ENCODE results near the gene GPR25. TPM values are rescaled to one million over a fixed set of nuclear protein-coding genes. Genes with fewer than 3 reads are reported as not detected.

The GPR25 gene
- total RNA-seq, result 1 to 10 TPM in 1 of 7 donors, under 1 TPM in 4, not detected in 2; 0.50 to 3.6 (median 0.80) TPM
- polyA plus RNA-seq, result under 1 TPM; 0.09 to 0.38 (median 0.14) TPM
- long read RNA-seq, donor 1, result 0 reads
- long read RNA-seq, donor 2, result 0 reads

- TF ChIP-seq POLR2AphosphoS5 (IDR thresholded peaks at IDR 0.05) (no peak), CTCF (IDR thresholded peaks at IDR 0.05 in 8 of 11, conservative IDR thresholded peaks at IDR 0.05 in 3 of 11) (no peak), POLR2A (IDR thresholded peaks at IDR 0.05) (no peak)
- no peak within 1 kb of the TSS for H3K27ac ChIP-seq
- WGBS, 5 donors, result 71 to 89% (median 76%) methylated on average over 17 to 23 of the region's 23 CpGs
- DNase-seq, result no peak
- H3K27me3 ChIP-seq (replicated peaks in 1 of 7), result peaks cover 0 to 48% (median 33%) of the 10 kb centered on the region in 7 donors
- peaks cover 8 to 50% (median 24%) of the 10 kb centered on the region in 6 donors for H3K4me1 ChIP-seq
- H3K4me3 ChIP-seq, result peak within 1 kb of the TSS in 6 of 8 donors; percentile 17 to 60 (median 24)
- intact Hi-C loops (cut with DNase I; ENCODE audit: low total_unique reads), result no loop called here
- no peaks in the 10 kb centered on the region for H3K36me3 ChIP-seq
- no peaks in the 10 kb centered on the region for H3K9me3 ChIP-seq
These were observed at the start of gene GPR25 for GRCh38 chr1:200872446-200873115. TSS of gene GPR25 (plus strand) at chr1:200872981. CDS start at chr1:200873038, 57 bp downstream.

- Histone ChIP-seq H3K4me1 (peaks cover 0 to 6% (median 0%) of the 10 kb centered on the region in 6 donors), H3K4me3 (no peak overlapping the region), H3K27ac (no peak overlapping the region), H3K27me3 (replicated peaks in 1 of 7) (no peaks in the 10 kb centered on the region), H3K36me3 (no peaks in the 10 kb centered on the region), H3K9me3 (peaks cover 0 to under 1% (median 0%) of the 10 kb centered on the region in 8 donors)
- intact Hi-C loops (cut with DNase I; ENCODE audit: low total_unique reads), result no loop called here
- DNase-seq, result no peak
- WGBS, 5 donors, result 77 to 95% (median 91%) methylated on average over 2 of the region's 2 CpGs
- TF ChIP-seq POLR2A (IDR thresholded peaks at IDR 0.05) (no peak), POLR2AphosphoS5 (IDR thresholded peaks at IDR 0.05) (no peak), CTCF (IDR thresholded peaks at IDR 0.05 in 8 of 11, conservative IDR thresholded peaks at IDR 0.05 in 3 of 11) (no peak)
These were observed 41.7 kb upstream of the GPR25 start for GRCh38 chr1:200831091-200831490.

GRCh38 chr1:200834383-200834782 is 38.4 kb upstream of the GPR25 start:
- H3K27ac ChIP-seq, result no peak overlapping the region
- no peak for TF ChIP-seq POLR2A (IDR thresholded peaks at IDR 0.05)
- no peak for TF ChIP-seq CTCF (IDR thresholded peaks at IDR 0.05 in 8 of 11, conservative IDR thresholded peaks at IDR 0.05 in 3 of 11)
- TF ChIP-seq POLR2AphosphoS5 (IDR thresholded peaks at IDR 0.05), result no peak
- H3K4me3 ChIP-seq, result no peak overlapping the region
- DNase-seq, result no peak
- peaks cover 0 to 11% (median 0%) of the 10 kb centered on the region in 6 donors for H3K4me1 ChIP-seq
- H3K36me3 ChIP-seq, result no peaks in the 10 kb centered on the region
- WGBS, 5 donors, result 90 to 96% (median 91%) methylated on average over 5 of the region's 5 CpGs
- H3K27me3 ChIP-seq (replicated peaks in 1 of 7), result no peaks in the 10 kb centered on the region
- peaks cover 0 to 12% (median 0%) of the 10 kb centered on the region in 8 donors for H3K9me3 ChIP-seq
- intact Hi-C loops (cut with DNase I; ENCODE audit: low total_unique reads), result no loop called here

- Histone ChIP-seq H3K9me3 (peaks cover 0 to 12% (median 0%) of the 10 kb centered on the region in 8 donors), H3K4me3 (no peak overlapping the region), H3K27me3 (replicated peaks in 1 of 7) (no peaks in the 10 kb centered on the region), H3K27ac (no peak overlapping the region), H3K36me3 (no peaks in the 10 kb centered on the region), H3K4me1 (peaks cover 0 to 5% (median 0%) of the 10 kb centered on the region in 6 donors)
- DNase-seq, result no peak
- TF ChIP-seq POLR2AphosphoS5 (IDR thresholded peaks at IDR 0.05), result no peak
- no peak for TF ChIP-seq CTCF (IDR thresholded peaks at IDR 0.05 in 8 of 11, conservative IDR thresholded peaks at IDR 0.05 in 3 of 11)
- no peak for TF ChIP-seq POLR2A (IDR thresholded peaks at IDR 0.05)
- 88 to 94% (median 93%) methylated on average over 3 of the region's 3 CpGs for WGBS, 5 donors
- intact Hi-C loops (cut with DNase I; ENCODE audit: low total_unique reads), result no loop called here
These were observed 36.6 kb upstream of the GPR25 start for GRCh38 chr1:200836213-200836612.

All from spleen (tissue), 13 donors.